HepG2 (cell line): ENCODE results near the gene ACE. TPM values are rescaled to one million over a fixed set of nuclear protein-coding genes. Genes with fewer than 3 reads are reported as not detected.
A peak's percentile ranks its signal among the peaks of the same experiment; 100 is the strongest.

Source experiments
- ASH2L ChIP-seq: fragments of 300-600, 200-600 bp; sonication (generic); IDR thresholded peaks from 2 replicates; pipeline ENCODE4 v1.7.0; 2017; ENCODE audit warnings: low read depth, mild to moderate bottlenecking, moderate library complexity, mixed read lengths, low read length; ENCODE audit not compliant: insufficient read length
- BRF2 ChIP-seq: sonication (generic); formaldehyde crosslinking; IDR thresholded peaks from 2 replicates; pipeline ENCODE4 v1.8.1; 2022; ENCODE audit warnings: mild to moderate bottlenecking, missing genetic modification reagents
- CHD4 ChIP-seq: fragments of 200-600 bp; sonication (generic); IDR thresholded peaks from 2 replicates; pipeline ENCODE4 v1.7.0; 2017; ENCODE audit warnings: mild to moderate bottlenecking, low read length, borderline replicate concordance
- HOXA3 ChIP-seq: sonication (generic); formaldehyde crosslinking; IDR thresholded peaks from 2 replicates; pipeline ENCODE4 v1.5.0; 2020; ENCODE audit warnings: missing genetic modification reagents
- KLF6 ChIP-seq: IDR thresholded peaks from 2 replicates; pipeline ENCODE4 v1.8.0; 2016; ENCODE audit warnings: missing biosample characterization, missing genetic modification reagents
- MAFF ChIP-seq: IDR thresholded peaks from 2 replicates; pipeline ENCODE4 v1.6.1; 2011; ENCODE audit warnings: low read depth, low read length, improper control_type of control experiment
- NFE2 ChIP-seq: sonication (generic); formaldehyde crosslinking; IDR thresholded peaks from 2 replicates; pipeline ENCODE4 v1.4.0; 2020; ENCODE audit warnings: missing genetic modification reagents
- NFIB ChIP-seq: sonication (generic); formaldehyde crosslinking; IDR thresholded peaks from 2 replicates; pipeline ENCODE4 v1.9.0; 2021; ENCODE audit warnings: missing genetic modification reagents, mild to moderate bottlenecking, borderline replicate concordance
- NR2F2 ChIP-seq: IDR thresholded peaks from 2 replicates; pipeline ENCODE4 v1.6.1; 2012; ENCODE audit warnings: low read depth, inconsistent platforms, borderline replicate concordance
- REST ChIP-seq, 2 experiments: IDR thresholded peaks; 2 replicates each; pipeline ENCODE4 v1.6.1; 2011 to 2012; ENCODE audit warnings: low read length in 2 of 2, borderline replicate concordance in 1 of 2, low read depth in 1 of 2, mild to moderate bottlenecking in 1 of 2, moderate library complexity in 1 of 2
- SOX5 ChIP-seq: IDR thresholded peaks from 2 replicates; pipeline ENCODE4 v1.6.1; 2016; ENCODE audit warnings: borderline replicate concordance
- TCF7L2 ChIP-seq: IDR thresholded peaks from 2 replicates; pipeline ENCODE4 v1.6.1; 2011; ENCODE audit warnings: mild to moderate bottlenecking, low read depth, low read length, moderate library complexity
- TFDP1 ChIP-seq: IDR thresholded peaks from 2 replicates; pipeline ENCODE4 v1.6.1; 2016; ENCODE audit warnings: missing compliant biosample characterization, missing genetic modification reagents, borderline replicate concordance
- ZFY ChIP-seq: sonication (generic); formaldehyde crosslinking; IDR thresholded peaks from 2 replicates; pipeline ENCODE4 v1.4.0; 2020; ENCODE audit warnings: missing genetic modification reagents
- ZNF292 ChIP-seq: sonication (generic); formaldehyde crosslinking; IDR thresholded peaks from 2 replicates; pipeline ENCODE4 v1.8.1; 2022; ENCODE audit warnings: mild to moderate bottlenecking, low read depth, missing genetic modification reagents, borderline replicate concordance
- ZNF296 ChIP-seq: sonication (generic); formaldehyde crosslinking; conservative IDR thresholded peaks from 2 replicates; pipeline ENCODE4 v1.5.0; 2020; ENCODE audit warnings: mild to moderate bottlenecking, missing genetic modification reagents
- ZNF33B ChIP-seq: sonication (generic); formaldehyde crosslinking; IDR thresholded peaks from 2 replicates; pipeline ENCODE4 v1.5.1; 2020; ENCODE audit warnings: mild to moderate bottlenecking, missing genetic modification reagents
- ZNF547 ChIP-seq: sonication (generic); formaldehyde crosslinking; IDR thresholded peaks from 2 replicates; pipeline ENCODE4 v1.5.1; 2020; ENCODE audit warnings: mild to moderate bottlenecking, missing genetic modification reagents
- ZNF670 ChIP-seq: sonication (generic); formaldehyde crosslinking; IDR thresholded peaks from 2 replicates; pipeline ENCODE4 v1.8.0; 2022; ENCODE audit warnings: mild to moderate bottlenecking, missing genetic modification reagents, borderline replicate concordance
- ZNF678 ChIP-seq: sonication (generic); formaldehyde crosslinking; IDR thresholded peaks from 2 replicates; pipeline ENCODE4 v1.4.0; 2020; ENCODE audit warnings: mild to moderate bottlenecking, missing genetic modification reagents
- ZNF703 ChIP-seq: sonication (generic); formaldehyde crosslinking; IDR thresholded peaks from 2 replicates; pipeline ENCODE4 v1.5.1; 2020; ENCODE audit warnings: missing genetic modification reagents, mild to moderate bottlenecking, moderate library complexity, borderline replicate concordance
- ZNF746 ChIP-seq: sonication (generic); formaldehyde crosslinking; IDR thresholded peaks from 2 replicates; pipeline ENCODE4 v1.8.0; 2022; ENCODE audit warnings: mild to moderate bottlenecking, missing genetic modification reagents
- ZSCAN12 ChIP-seq: sonication (generic); formaldehyde crosslinking; IDR thresholded peaks from 2 replicates; pipeline ENCODE4 v1.9.0; 2021; ENCODE audit warnings: mild to moderate bottlenecking, missing genetic modification reagents
- polyA plus RNA-seq, 8 experiments: library from polyadenylated mRNA; depleted of rRNA in 3 of 8; stranded (reverse) in 7 of 8; unstranded in 1 of 8; fragments of >200 nt; fragmentation: Illumina TruSeq in 4 of 8; extraction: Trizol in 4 of 8; gene quantifications; 2 replicates each; pipeline versions ENCODE4 v1.2.1 to v1.2.3, GENCODE V29; 2011 to 2016; ENCODE audit warnings: low read depth in 4 of 8, missing spikeins in 1 of 8, mixed read lengths in 1 of 8; ENCODE audit not compliant: insufficient read depth in 1 of 8
- total RNA-seq, 5 experiments: library from RNA; depleted of rRNA; stranded (reverse); fragments of >200 nt; fragmentation: Illumina TruSeq; extraction: Trizol; gene quantifications; 2 replicates each; pipeline ENCODE4 v1.2.3, GENCODE V29; 2016; ENCODE audit warnings: low read depth in 1 of 5

The ACE gene
- total and polyA plus RNA-seq, 2 of the 13 experiments (the other 11 are each of a cell fraction or from before 2014, with no cell fraction given), result 0.08 to 0.13 TPM

- TF ChIP-seq NFE2 (0 out of 2 replicates have a peak, but pooled peaks have one; percentile 34), ZSCAN12 (CRISPR knock-in tag) (no peak), ZNF703 (CRISPR knock-in tag) (peak; percentile 81; the same call in 1 of the 2 replicates), ZFY (CRISPR knock-in tag) (peak; percentile 82), ZNF678 (CRISPR knock-in tag) (peak; percentile 80; the same call in 1 of the 2 replicates), ZNF296 (CRISPR knock-in tag) (peak; percentile 83; the same call in 1 of the 2 replicates), HOXA3 (CRISPR knock-in tag) (peak; percentile 68; the same call in 1 of the 2 replicates), CHD4 (no peak), NFIB (CRISPR knock-in tag) (no peak), ASH2L (peak; percentile 83), ZNF547 (CRISPR knock-in tag) (0 out of 2 replicates have a peak, but pooled peaks have one; percentile 58), KLF6 (CRISPR knock-in tag) (peak; percentile 22; the same call in 1 of the 2 replicates), TFDP1 (CRISPR knock-in tag) (peak; percentile 53; the same call in 1 of the 2 replicates), SOX5 (peak; percentile 79), NR2F2 (peak; percentile 79; the same call in 1 of the 2 replicates), BRF2 (CRISPR knock-in tag) (0 out of 2 replicates have a peak, but pooled peaks have one; percentile 22), ZNF292 (CRISPR knock-in tag) (peak; percentile 95; the same call in 1 of the 2 replicates), ZNF33B (peak; percentile 40; the same call in 1 of the 2 replicates), MAFF (no peak), REST (IDR thresholded peaks at IDR 0.05; ENCODE audit: borderline replicate concordance in 1 of 2, low read depth in 1 of 2, low read length in 2 of 2) (peak in 1 of 2 experiments; percentile 76; a peak in 2 of 4 replicates), ZNF670 (CRISPR knock-in tag) (peak; percentile 91; the same call in 1 of the 2 replicates), TCF7L2 (peak; percentile 55; the same call in 1 of the 2 replicates), ZNF746 (CRISPR knock-in tag) (no peak; the same call in 1 of the 2 replicates)
Observed at GRCh38 chr17:63531022-63531965, 54.4 kb downstream of the ACE start (continued).
